Measurements from ENCODE around the gene CEMIP. TPM values are rescaled to one million over a fixed set of nuclear protein-coding genes. Genes with fewer than 3 reads are reported as not detected.

Gene CEMIP
- total and polyA plus RNA-seq, 2 of the 8 experiments (the other 6 are each of a cell fraction or from before 2014, with no cell fraction given), result 0.11 to 0.60 TPM

- Histone ChIP-seq H3K18ac (ENCODE audit: extremely low read depth, low read length) (no peak overlapping the region), H4K5ac (ENCODE audit: insufficient read length, low read depth, low read length) (no peak overlapping the region), H2BK5ac (ENCODE audit: low read depth, low read length) (no peak overlapping the region), H3K14ac (ENCODE audit: insufficient read length) (no peak overlapping the region), H3K27me3 (replicated peaks in 1 of 4; ENCODE audit: control insufficient read depth in 3 of 4, extremely low read depth in 1 of 4, insufficient read depth in 3 of 4, low read length in 3 of 4) (no peaks in the 10 kb centered on the region), H3K79me1 (ENCODE audit: low read depth, low read length) (no peaks in the 10 kb centered on the region), H4K8ac (ENCODE audit: extremely low read depth, insufficient read depth, low read length) (no peak overlapping the region), H3K4ac (replicated peaks; ENCODE audit: insufficient read length, low read depth, low read length) (no peak overlapping the region), H2BK12ac (ENCODE audit: low read depth, low read length) (no peak overlapping the region), H3K27ac (ENCODE audit: low read depth, low read length) (no peak overlapping the region), H3K4me1 (replicated peaks in 1 of 4; ENCODE audit: control insufficient read depth in 3 of 4, insufficient read depth in 4 of 4, low read length in 3 of 4) (peaks cover 0 to 3% (median 0%) of the 10 kb centered on the region in 4 experiments; a peak in 1 of 7 replicates), H2AK5ac (ENCODE audit: low read depth, low read length) (no peak overlapping the region), H3K23me2 (ENCODE audit: low read depth, low read length) (no peaks in the 10 kb centered on the region), H2BK15ac (ENCODE audit: low read length) (no peak overlapping the region; the same call in 1 of the 2 replicates), H2BK120ac (replicated peaks; ENCODE audit: low read depth, low read length) (no peak overlapping the region), H2BK20ac (ENCODE audit: low read length) (no peak overlapping the region), H3K23ac (ENCODE audit: insufficient read length) (no peak overlapping the region), H3K4me3 (ENCODE audit: extremely low read depth in 1 of 4, insufficient read depth in 2 of 4, low read depth in 3 of 4, low read length in 4 of 4) (no peak overlapping the region), H4K91ac (replicated peaks; ENCODE audit: insufficient read length, low read length) (no peak overlapping the region), H4K20me1 (replicated peaks in 1 of 2; ENCODE audit: control insufficient read depth in 1 of 2, insufficient read depth in 2 of 2, low read length in 2 of 2) (no peaks in the 10 kb centered on the region), H3K4me2 (ENCODE audit: insufficient read depth in 1 of 2, low read depth in 2 of 2, low read length in 2 of 2) (no peak overlapping the region), H3K56ac (replicated peaks; ENCODE audit: insufficient read length, low read depth, low read length) (no peak overlapping the region), H3K36me3 (ENCODE audit: control insufficient read depth in 2 of 4, insufficient read depth in 4 of 4, low read length in 3 of 4) (no peaks in the 10 kb centered on the region; a peak in 1 of 8 replicates), H2AFZ (ENCODE audit: low read length) (no peak overlapping the region), H3K79me2 (ENCODE audit: control insufficient read depth in 1 of 2, insufficient read depth in 2 of 2, low read length in 2 of 2) (no peaks in the 10 kb centered on the region), H3K9me3 (ENCODE audit: insufficient read depth in 2 of 2, low read depth in 1 of 2, low read length in 1 of 2) (no peaks in the 10 kb centered on the region), H3K9ac (replicated peaks in 1 of 4; ENCODE audit: extremely low read depth in 1 of 4, low read depth in 3 of 4, low read length in 3 of 4) (no peak overlapping the region)
- WGBS, 2 experiments (ENCODE audit: extremely low coverage in 1 of 2, insufficient coverage in 1 of 2, insufficient read length in 1 of 2, insufficient replicate concordance in 2 of 2, low coverage in 1 of 2, low lambda C conversion rate in 2 of 2, missing lambda C conversion rate in 1 of 2), result 87% methylated on average over 6 of the region's 6 CpGs; no CpG with 5 or more reads in 1 of the 2 experiments
- DNase-seq (ENCODE audit: low read depth in 1 of 2, low spot score in 2 of 2), result no peak
- POLR2A ChIA-PET (ENCODE audit: partially characterized antibody), result no interaction called here
- FAIRE-seq, result no peak
- CTCF ChIA-PET (ENCODE audit: partially characterized antibody), result interaction anchor here (0.9 to 1.8 kb wide), 2 partner anchors 10 to 246 kb away, joined by 3 to 5 read pairs; no protein-coding TSS in a partner anchor
- TF ChIP-seq RXRA (IDR thresholded peaks at IDR 0.05; ENCODE audit: insufficient read depth, low read depth, low read length), result no peak
- TF ChIP-seq MAFK (IDR thresholded peaks at IDR 0.05; ENCODE audit: low read depth, low read length), result no peak
- TF ChIP-seq, protein P1, sequence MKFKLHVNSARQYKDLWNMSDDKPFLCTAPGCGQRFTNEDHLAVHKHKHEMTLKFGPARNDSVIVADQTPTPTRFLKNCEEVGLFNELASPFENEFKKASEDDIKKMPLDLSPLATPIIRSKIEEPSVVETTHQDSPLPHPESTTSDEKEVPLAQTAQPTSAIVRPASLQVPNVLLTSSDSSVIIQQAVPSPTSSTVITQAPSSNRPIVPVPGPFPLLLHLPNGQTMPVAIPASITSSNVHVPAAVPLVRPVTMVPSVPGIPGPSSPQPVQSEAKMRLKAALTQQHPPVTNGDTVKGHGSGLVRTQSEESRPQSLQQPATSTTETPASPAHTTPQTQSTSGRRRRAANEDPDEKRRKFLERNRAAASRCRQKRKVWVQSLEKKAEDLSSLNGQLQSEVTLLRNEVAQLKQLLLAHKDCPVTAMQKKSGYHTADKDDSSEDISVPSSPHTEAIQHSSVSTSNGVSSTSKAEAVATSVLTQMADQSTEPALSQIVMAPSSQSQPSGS (IDR thresholded peaks at IDR 0.05; ENCODE audit: low read length), result no peak
- TF ChIP-seq PHF8 (conservative IDR thresholded peaks at IDR 0.05; ENCODE audit: low read depth, low read length), result no peak
- TF ChIP-seq SP4 (IDR thresholded peaks at IDR 0.05; ENCODE audit: low read length), result no peak
- TF ChIP-seq BCL11A (IDR thresholded peaks at IDR 0.05; ENCODE audit: low read depth in 2 of 2, low read length in 2 of 2), result no peak
- no peak for TF ChIP-seq GABPA (IDR thresholded peaks at IDR 0.05; ENCODE audit: borderline replicate concordance, insufficient read depth, low read length)
- TF ChIP-seq, protein P2, sequence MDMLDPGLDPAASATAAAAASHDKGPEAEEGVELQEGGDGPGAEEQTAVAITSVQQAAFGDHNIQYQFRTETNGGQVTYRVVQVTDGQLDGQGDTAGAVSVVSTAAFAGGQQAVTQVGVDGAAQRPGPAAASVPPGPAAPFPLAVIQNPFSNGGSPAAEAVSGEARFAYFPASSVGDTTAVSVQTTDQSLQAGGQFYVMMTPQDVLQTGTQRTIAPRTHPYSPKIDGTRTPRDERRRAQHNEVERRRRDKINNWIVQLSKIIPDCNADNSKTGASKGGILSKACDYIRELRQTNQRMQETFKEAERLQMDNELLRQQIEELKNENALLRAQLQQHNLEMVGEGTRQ (IDR thresholded peaks at IDR 0.05; ENCODE audit: low read length), result no peak
These were observed 46.3 kb downstream of the CEMIP start for GRCh38 chr15:80825361-80826030.
